Measurements from ENCODE around the gene C2orf69.

C2orf69 gene

GRCh38 chr2:199951023-199951422 is 39.9 kb downstream of the C2orf69 start:
- Histone ChIP-seq H3K79me1 (replicated peaks; ENCODE audit: low read length, poor library complexity, severe bottlenecking) (peaks cover 9% of the 10 kb centered on the region), H3K18ac (ENCODE audit: low read depth in 1 of 2, low read length in 2 of 2) (no peak overlapping the region)

GRCh38 chr2:199955007-199955338 is 43.9 kb downstream of the C2orf69 start:
- H3K4me3 ChIP-seq (ENCODE audit: insufficient read depth in 1 of 2, low read depth in 1 of 2, low read length in 2 of 2) = peak overlapping the region; percentile 96 to 99

More at GRCh38 chr2:199951023-199951422, 39.9 kb downstream of the C2orf69 start:
- Histone ChIP-seq H4K8ac (ENCODE audit: low read length) (no peak overlapping the region), H3K36me3 (ENCODE audit: control insufficient read depth in 1 of 2, insufficient read depth in 2 of 2, low read depth in 1 of 2, low read length in 2 of 2) (peaks cover 8 to 41% of the 10 kb centered on the region in 2 experiments), H3K23ac (ENCODE audit: low read length in 2 of 2) (no peak overlapping the region), H3K4me3 (ENCODE audit: insufficient read depth in 1 of 2, low read depth in 1 of 2, low read length in 2 of 2) (no peak overlapping the region), H3K4me1 (ENCODE audit: control insufficient read depth, insufficient read depth, low read depth, low read length) (peaks cover 5% of the 10 kb centered on the region), H2BK12ac (ENCODE audit: low read length in 2 of 2) (no peak overlapping the region), H2BK5ac (ENCODE audit: low read depth, low read length, poor library complexity, severe bottlenecking) (no peak overlapping the region), H3K27ac (ENCODE audit: low read length, poor library complexity, severe bottlenecking) (no peak overlapping the region), H3K4me2 (ENCODE audit: low read length, poor library complexity, severe bottlenecking) (no peak overlapping the region), H4K91ac (ENCODE audit: low read length) (no peak overlapping the region), H2AK5ac (ENCODE audit: low read length, severe bottlenecking) (no peak overlapping the region), H2AFZ (ENCODE audit: low read depth, low read length) (no peak overlapping the region), H3K9ac (ENCODE audit: low read length) (no peak overlapping the region), H3K4ac (ENCODE audit: low read depth in 1 of 2, low read length in 2 of 2) (no peak overlapping the region), H3K9me3 (ENCODE audit: control insufficient read depth, low read length) (no peaks in the 10 kb centered on the region), H3K27me3 (ENCODE audit: control insufficient read depth in 1 of 2, insufficient read depth in 1 of 2, low read length in 2 of 2) (no peaks in the 10 kb centered on the region), H3K14ac (ENCODE audit: low read length in 2 of 2) (no peak overlapping the region), H2BK15ac (ENCODE audit: low read depth, poor library complexity, severe bottlenecking) (no peak overlapping the region), H2BK120ac (ENCODE audit: low read depth, low read length) (no peak overlapping the region)
- WGBS = no CpG with 5 or more reads among the region's 1 CpG
- no peak for DNase-seq

GRCh38 chr2:199955339-199956061 is 44.4 kb downstream of the C2orf69 start, which contains the start of the genes MAIP1 and TYW5:
TSS of gene MAIP1 (plus strand) at chr2:199955582. CDS start at chr2:199955799, 217 bp downstream.
TSS of gene TYW5 (minus strand) at chr2:199955491. CDS start at chr2:199955470, 21 bp downstream.
- H3K79me1 ChIP-seq (replicated peaks; ENCODE audit: low read length, poor library complexity, severe bottlenecking) = peaks cover 6% of the 10 kb centered on the region
- peak within 1 kb of the TSS; percentile 96 for H2AFZ ChIP-seq (ENCODE audit: low read depth, low read length)
- H3K4me3 ChIP-seq (ENCODE audit: insufficient read depth in 1 of 2, low read depth in 1 of 2, low read length in 2 of 2) = peak within 1 kb of the TSS; percentile 96 to 99
- H2BK15ac ChIP-seq (ENCODE audit: low read depth, poor library complexity, severe bottlenecking) = peak within 1 kb of the TSS; percentile 99
- peak within 1 kb of the TSS; percentile 95 for H3K9ac ChIP-seq (ENCODE audit: low read length)
- peak within 1 kb of the TSS; percentile 97 to 99 for H3K18ac ChIP-seq (ENCODE audit: low read depth in 1 of 2, low read length in 2 of 2)
- H3K27ac ChIP-seq (ENCODE audit: low read length, poor library complexity, severe bottlenecking) = peak within 1 kb of the TSS; percentile 95
- H3K36me3 ChIP-seq (ENCODE audit: control insufficient read depth in 1 of 2, insufficient read depth in 2 of 2, low read depth in 1 of 2, low read length in 2 of 2) = peaks cover under 1 to 28% of the 10 kb centered on the region in 2 experiments
- H3K4ac ChIP-seq (ENCODE audit: low read depth in 1 of 2, low read length in 2 of 2) = peak within 1 kb of the TSS; percentile 96 to 98
- no peak within 1 kb of the TSS for H2AK5ac ChIP-seq (ENCODE audit: low read length, severe bottlenecking)
- peak within 1 kb of the TSS; percentile 100 for H4K8ac ChIP-seq (ENCODE audit: low read length)
- peak; percentile 89 for DNase-seq
- peak within 1 kb of the TSS; percentile 99 for H2BK120ac ChIP-seq (ENCODE audit: low read depth, low read length)
- peak within 1 kb of the TSS in 1 of 2 experiments; percentile 59 for H2BK12ac ChIP-seq (ENCODE audit: low read length in 2 of 2)
- H2BK5ac ChIP-seq (ENCODE audit: low read depth, low read length, poor library complexity, severe bottlenecking) = peak within 1 kb of the TSS; percentile 86
- H3K27me3 ChIP-seq (ENCODE audit: control insufficient read depth in 1 of 2, insufficient read depth in 1 of 2, low read length in 2 of 2) = no peaks in the 10 kb centered on the region
- peak within 1 kb of the TSS in 1 of 2 experiments; percentile 67 for H3K23ac ChIP-seq (ENCODE audit: low read length in 2 of 2)
- peak within 1 kb of the TSS; percentile 100 for H4K91ac ChIP-seq (ENCODE audit: low read length)
- H3K14ac ChIP-seq (ENCODE audit: low read length in 2 of 2) = peak within 1 kb of the TSS in 1 of 2 experiments; percentile 83
- H3K4me2 ChIP-seq (ENCODE audit: low read length, poor library complexity, severe bottlenecking) = peak within 1 kb of the TSS; percentile 91
- WGBS = under 1% methylated on average over 64 of the region's 64 CpGs
- H3K4me1 ChIP-seq (ENCODE audit: control insufficient read depth, insufficient read depth, low read depth, low read length) = peaks cover 12% of the 10 kb centered on the region
- H3K9me3 ChIP-seq (ENCODE audit: control insufficient read depth, low read length) = no peaks in the 10 kb centered on the region

More at GRCh38 chr2:199955007-199955338, 43.9 kb downstream of the C2orf69 start:
- no peaks in the 10 kb centered on the region for H3K27me3 ChIP-seq (ENCODE audit: control insufficient read depth in 1 of 2, insufficient read depth in 1 of 2, low read length in 2 of 2)
- H3K4me2 ChIP-seq (ENCODE audit: low read length, poor library complexity, severe bottlenecking) = peak overlapping the region; percentile 74
- H3K79me1 ChIP-seq (replicated peaks; ENCODE audit: low read length, poor library complexity, severe bottlenecking) = peaks cover 8% of the 10 kb centered on the region
- H3K9me3 ChIP-seq (ENCODE audit: control insufficient read depth, low read length) = no peaks in the 10 kb centered on the region
- no peak overlapping the region for H4K91ac ChIP-seq (ENCODE audit: low read length)
- peak overlapping the region in 1 of 2 experiments; percentile 15 for H2BK12ac ChIP-seq (ENCODE audit: low read length in 2 of 2)
- peak overlapping the region in 1 of 2 experiments; percentile 32 for H3K23ac ChIP-seq (ENCODE audit: low read length in 2 of 2)
- H3K9ac ChIP-seq (ENCODE audit: low read length) = peak overlapping the region; percentile 95
- H4K8ac ChIP-seq (ENCODE audit: low read length) = peak overlapping the region; percentile 78
- peak overlapping the region in 1 of 2 experiments; percentile 83 for H3K14ac ChIP-seq (ENCODE audit: low read length in 2 of 2)
- peaks cover 12% of the 10 kb centered on the region for H3K4me1 ChIP-seq (ENCODE audit: control insufficient read depth, insufficient read depth, low read depth, low read length)
- peak overlapping the region in 1 of 2 experiments; percentile 68 for H3K4ac ChIP-seq (ENCODE audit: low read depth in 1 of 2, low read length in 2 of 2)
- no peak overlapping the region for H2AK5ac ChIP-seq (ENCODE audit: low read length, severe bottlenecking)
- H2BK5ac ChIP-seq (ENCODE audit: low read depth, low read length, poor library complexity, severe bottlenecking) = no peak overlapping the region
- 0% methylated on average over 13 of the region's 13 CpGs for WGBS
- H2AFZ ChIP-seq (ENCODE audit: low read depth, low read length) = peak overlapping the region; percentile 79
- no peak overlapping the region for H2BK120ac ChIP-seq (ENCODE audit: low read depth, low read length)
- peak overlapping the region; percentile 95 for H3K27ac ChIP-seq (ENCODE audit: low read length, poor library complexity, severe bottlenecking)
- H2BK15ac ChIP-seq (ENCODE audit: low read depth, poor library complexity, severe bottlenecking) = no peak overlapping the region
- H3K18ac ChIP-seq (ENCODE audit: low read depth in 1 of 2, low read length in 2 of 2) = peak overlapping the region; percentile 24 to 94
- peaks cover 3 to 28% of the 10 kb centered on the region in 2 experiments for H3K36me3 ChIP-seq (ENCODE audit: control insufficient read depth in 1 of 2, insufficient read depth in 2 of 2, low read depth in 1 of 2, low read length in 2 of 2)
- no peak for DNase-seq

GRCh38 chr2:199956062-199956380 is 44.9 kb downstream of the C2orf69 start:
- H3K4me1 ChIP-seq (ENCODE audit: control insufficient read depth, insufficient read depth, low read depth, low read length) = peaks cover 11% of the 10 kb centered on the region

More at GRCh38 chr2:199956062-199956380, 44.9 kb downstream of the C2orf69 start:
- Histone ChIP-seq H3K4ac (ENCODE audit: low read depth in 1 of 2, low read length in 2 of 2) (peak overlapping the region in 1 of 2 experiments; percentile 95), H3K23ac (ENCODE audit: low read length in 2 of 2) (peak overlapping the region in 1 of 2 experiments; percentile 67), H3K27me3 (ENCODE audit: control insufficient read depth in 1 of 2, insufficient read depth in 1 of 2, low read length in 2 of 2) (no peaks in the 10 kb centered on the region), H3K4me2 (ENCODE audit: low read length, poor library complexity, severe bottlenecking) (peak overlapping the region; percentile 91), H4K91ac (ENCODE audit: low read length) (peak overlapping the region; percentile 93), H2BK12ac (ENCODE audit: low read length in 2 of 2) (no peak overlapping the region), H3K9me3 (ENCODE audit: control insufficient read depth, low read length) (no peaks in the 10 kb centered on the region), H2BK15ac (ENCODE audit: low read depth, poor library complexity, severe bottlenecking) (peak overlapping the region; percentile 19), H3K18ac (ENCODE audit: low read depth in 1 of 2, low read length in 2 of 2) (peak overlapping the region; percentile 86 to 97), H3K4me3 (ENCODE audit: insufficient read depth in 1 of 2, low read depth in 1 of 2, low read length in 2 of 2) (peak overlapping the region; percentile 96 to 99), H2AFZ (ENCODE audit: low read depth, low read length) (peak overlapping the region; percentile 96), H3K9ac (ENCODE audit: low read length) (peak overlapping the region; percentile 95), H4K8ac (ENCODE audit: low read length) (peak overlapping the region; percentile 99), H2BK120ac (ENCODE audit: low read depth, low read length) (peak overlapping the region; percentile 81), H3K79me1 (replicated peaks; ENCODE audit: low read length, poor library complexity, severe bottlenecking) (peaks cover 7% of the 10 kb centered on the region), H3K36me3 (ENCODE audit: control insufficient read depth in 1 of 2, insufficient read depth in 2 of 2, low read depth in 1 of 2, low read length in 2 of 2) (peaks cover under 1 to 30% of the 10 kb centered on the region in 2 experiments), H2BK5ac (ENCODE audit: low read depth, low read length, poor library complexity, severe bottlenecking) (peak overlapping the region; percentile 4), H3K14ac (ENCODE audit: low read length in 2 of 2) (peak overlapping the region in 1 of 2 experiments; percentile 78), H2AK5ac (ENCODE audit: low read length, severe bottlenecking) (no peak overlapping the region), H3K27ac (ENCODE audit: low read length, poor library complexity, severe bottlenecking) (peak overlapping the region; percentile 95)
- WGBS = 0% methylated on average over 10 of the region's 10 CpGs
- DNase-seq = no peak

All from mesenchymal stem cell (in vitro differentiated cells and primary cell).